Effector memory CD8-positive, alpha-beta T cell (primary cell): Measurements from ENCODE around the gene CCDC169.

ENCODE experiments used
- ATAC-seq: fragments of 150-1000 bp; cut with Tn5 transposase; replicated peaks from 2 replicates; pipeline ENCODE4 v1.10.0; 2021; ENCODE audit warnings: mild to moderate bottlenecking, moderate library complexity
- DNase-seq, 3 experiments: peaks; one replicate each; pipeline ENCODE4 v3.0.0; 2021
- H3K27ac Mint-ChIP-seq, 2 donors: one replicate each; pipeline ENCODE4 v1.8.0; 2022; ENCODE audit warnings: mild to moderate bottlenecking in 2 of 2, mixed read lengths in 2 of 2, moderate library complexity in 2 of 2
- H3K27me3 Mint-ChIP-seq, 2 donors: one replicate each; pipeline ENCODE4 v1.8.0; 2022; ENCODE audit warnings: mixed read lengths in 2 of 2
- H3K36me3 Mint-ChIP-seq: one replicate; pipeline ENCODE4 v1.8.0; 2022; ENCODE audit warnings: mild to moderate bottlenecking, moderate library complexity, mixed read lengths; ENCODE audit not compliant: insufficient read depth
- H3K4me1 Mint-ChIP-seq, 2 donors: one replicate each; pipeline ENCODE4 v1.8.0; 2022; ENCODE audit warnings: low read depth in 2 of 2, mixed read lengths in 2 of 2
- H3K4me3 Mint-ChIP-seq, 2 donors: one replicate each; pipeline ENCODE4 v1.8.0; 2022; ENCODE audit warnings: mild to moderate bottlenecking in 2 of 2, mixed read lengths in 2 of 2, moderate library complexity in 2 of 2
- H3K9me3 Mint-ChIP-seq, 2 donors: one replicate each; pipeline ENCODE4 v1.8.0; 2022; ENCODE audit warnings: mixed read lengths in 2 of 2

Gene CCDC169

DNA sequence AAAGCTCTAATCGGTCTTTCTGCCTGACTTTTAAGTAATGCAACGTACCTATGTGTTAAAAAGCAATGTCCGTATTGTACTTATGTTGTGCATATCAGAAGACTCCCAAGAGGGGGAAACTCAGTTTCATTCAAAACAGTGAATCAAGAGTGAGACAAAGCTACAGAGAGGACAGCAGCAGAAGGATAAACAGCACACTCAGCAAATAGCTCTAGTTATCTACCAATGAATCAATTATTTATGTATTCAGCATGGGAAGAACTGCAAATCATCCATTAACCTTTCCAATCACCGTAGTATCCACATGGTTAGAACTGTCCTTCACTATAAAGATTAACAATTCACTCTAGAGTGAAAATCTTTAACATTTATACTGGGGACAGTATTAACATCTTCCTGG lies 46.6 kb downstream of the CCDC169 start:
- DNase-seq (no peak), ATAC-seq (no peak)
- Mint-ChIP-seq H3K36me3 (no peaks in the 10 kb centered on the region), H3K4me1 (no peaks in the 10 kb centered on the region), H3K9me3 (peaks cover 5 to 7% of the 10 kb centered on the region in 2 donors), H3K4me3 (no peak overlapping the region), H3K27ac (no peak overlapping the region), H3K27me3 (peaks cover 0 to 5% of the 10 kb centered on the region in 2 donors)

DNA sequence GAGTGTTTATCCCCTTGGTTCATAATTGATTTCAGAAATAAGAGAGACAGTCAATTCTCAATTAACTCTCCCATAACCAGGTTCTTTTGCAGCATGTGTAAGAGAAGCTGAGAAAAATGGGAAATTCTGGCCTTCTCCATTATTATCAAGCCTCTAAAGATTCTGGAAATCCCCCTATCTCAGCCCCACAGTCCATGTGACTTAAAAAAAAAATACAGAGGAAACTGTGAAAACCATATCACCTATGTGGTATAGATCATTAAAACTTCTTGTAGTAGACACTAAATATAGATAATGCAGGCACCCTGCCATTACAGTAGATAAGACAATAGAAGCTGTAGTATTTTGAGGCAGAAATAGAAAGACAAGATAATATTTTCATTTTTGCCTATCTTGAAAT lies 48.9 kb downstream of the CCDC169 start:
- no peak for ATAC-seq

DNA sequence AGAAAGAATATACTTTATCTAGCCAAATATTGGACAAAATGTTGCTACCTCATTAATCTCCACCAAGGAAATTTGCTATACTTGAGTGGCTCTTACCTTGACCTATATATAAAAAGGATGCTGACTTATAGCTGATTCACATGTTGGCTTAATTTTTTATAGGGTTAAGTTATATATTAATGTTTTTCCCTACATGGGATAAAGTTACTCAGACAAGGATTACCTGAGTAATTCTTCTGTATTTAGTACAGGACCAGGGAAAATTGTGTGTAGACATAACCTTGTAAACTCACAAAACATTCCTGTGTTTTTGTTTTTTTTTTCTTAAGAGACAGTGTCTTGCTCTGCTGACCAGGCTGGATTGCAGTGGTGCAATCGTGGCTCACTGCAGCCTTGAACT lies 52.6 kb downstream of the CCDC169 start:
- no peak for ATAC-seq
- H3K4me3 Mint-ChIP-seq: no peak overlapping the region
- no peaks in the 10 kb centered on the region for H3K4me1 Mint-ChIP-seq
- no peak for DNase-seq
- no peaks in the 10 kb centered on the region for H3K36me3 Mint-ChIP-seq
- H3K27me3 Mint-ChIP-seq: no peaks in the 10 kb centered on the region
- peaks cover 0 to 5% of the 10 kb centered on the region in 2 donors for H3K9me3 Mint-ChIP-seq
- H3K27ac Mint-ChIP-seq: no peak overlapping the region

More for the DNA sequence above, 48.9 kb downstream of the CCDC169 start:
- no peaks in the 10 kb centered on the region for H3K27me3 Mint-ChIP-seq
- H3K36me3 Mint-ChIP-seq: no peaks in the 10 kb centered on the region
- peaks cover 0 to 4% of the 10 kb centered on the region in 2 donors for H3K9me3 Mint-ChIP-seq
- no peak overlapping the region for H3K4me3 Mint-ChIP-seq
- DNase-seq: no peak
- no peak overlapping the region for H3K27ac Mint-ChIP-seq
- no peaks in the 10 kb centered on the region for H3K4me1 Mint-ChIP-seq

DNA sequence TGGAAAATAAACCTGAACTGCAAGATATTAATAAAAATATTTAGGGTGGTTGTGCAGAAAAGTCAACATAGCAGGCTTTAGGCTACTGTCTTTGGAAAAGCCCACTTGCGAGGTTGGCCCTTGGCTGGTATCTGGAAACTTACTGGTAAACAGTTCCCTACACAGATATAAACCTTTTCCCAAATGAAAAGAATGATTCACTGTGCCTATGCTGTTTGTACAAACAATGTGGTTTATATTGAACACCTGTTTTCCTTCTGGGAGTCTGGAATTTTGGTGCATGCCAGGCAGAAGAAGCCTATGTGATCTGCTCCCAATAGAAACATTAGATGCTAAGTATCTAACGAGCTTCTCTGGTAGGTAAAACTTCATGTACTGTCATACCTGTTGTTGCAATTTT lies 53.5 kb downstream of the CCDC169 start:
- no peak for ATAC-seq
- Mint-ChIP-seq H3K4me1 (no peaks in the 10 kb centered on the region), H3K9me3 (peaks cover 0 to 5% of the 10 kb centered on the region in 2 donors), H3K27ac (no peak overlapping the region), H3K4me3 (no peak overlapping the region), H3K27me3 (no peaks in the 10 kb centered on the region), H3K36me3 (no peaks in the 10 kb centered on the region)
- no peak for DNase-seq

DNA sequence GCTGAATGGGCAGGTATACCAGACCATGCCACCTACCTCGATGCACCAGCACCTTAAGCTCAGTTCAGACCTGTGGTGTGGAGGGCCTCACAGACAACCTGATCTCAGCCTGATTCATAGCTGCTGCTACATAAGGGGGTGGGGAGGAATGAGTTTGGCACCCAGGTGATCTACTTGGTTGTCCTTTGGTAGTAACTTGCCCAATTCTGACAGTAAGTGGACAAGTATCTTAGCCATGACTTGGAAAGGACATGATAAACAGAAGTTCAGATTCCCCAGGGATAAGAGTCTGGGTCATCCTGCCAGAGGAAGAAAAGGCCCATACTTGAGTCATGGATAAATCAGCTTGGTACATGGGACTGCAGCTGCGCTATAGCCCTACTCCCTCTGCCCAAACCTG lies 54.9 kb downstream of the CCDC169 start:
- Mint-ChIP-seq H3K27ac (no peak overlapping the region), H3K4me1 (no peaks in the 10 kb centered on the region), H3K36me3 (no peaks in the 10 kb centered on the region), H3K4me3 (no peak overlapping the region), H3K27me3 (no peaks in the 10 kb centered on the region), H3K9me3 (peaks cover 0 to 5% of the 10 kb centered on the region in 2 donors)
- ATAC-seq (no peak), DNase-seq (no peak)

DNA sequence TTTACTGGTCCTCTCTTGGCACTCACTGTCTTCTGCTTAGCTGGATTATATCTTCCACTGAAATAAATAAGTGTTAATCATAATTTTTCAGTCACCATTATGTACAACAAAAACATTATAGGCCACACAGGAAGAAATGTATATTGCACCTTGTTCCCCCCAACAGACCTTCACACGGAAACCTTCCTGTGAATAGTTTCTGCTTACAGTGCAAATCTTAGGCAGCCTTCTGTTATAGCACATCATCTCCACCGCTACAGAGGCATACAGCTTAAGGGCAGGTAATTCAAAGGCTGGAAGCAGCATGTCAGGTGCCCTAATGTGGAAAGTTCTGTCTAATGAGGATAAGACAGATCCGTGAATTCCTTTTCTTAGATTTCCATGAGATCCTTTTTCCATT lies 66.4 kb downstream of the CCDC169 start:
- Mint-ChIP-seq H3K27me3 (no peaks in the 10 kb centered on the region), H3K4me1 (no peaks in the 10 kb centered on the region), H3K27ac (no peak overlapping the region), H3K9me3 (peaks cover 0 to 4% of the 10 kb centered on the region in 2 donors), H3K36me3 (no peaks in the 10 kb centered on the region), H3K4me3 (no peak overlapping the region)
- ATAC-seq: no peak
- no peak for DNase-seq

DNA sequence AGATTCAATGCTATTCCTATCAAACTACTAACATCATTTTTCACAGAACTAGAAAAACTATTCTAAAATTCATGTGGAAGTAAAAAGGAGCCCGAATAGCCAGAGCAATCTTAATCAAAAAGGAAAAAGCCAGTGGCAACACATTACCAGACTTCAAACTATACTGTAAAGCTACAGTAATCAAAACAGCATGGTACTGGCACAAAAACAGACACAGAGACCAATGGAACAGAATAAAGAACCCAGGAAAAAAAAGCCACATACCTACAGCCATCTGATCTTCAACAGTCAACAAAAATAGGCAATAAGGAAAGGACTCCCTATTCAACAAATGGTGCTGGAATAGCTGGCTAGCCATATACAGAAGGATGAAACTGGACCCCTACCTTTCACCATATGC lies 72.9 kb downstream of the CCDC169 start:
- no peak for ATAC-seq
- no peak for DNase-seq
- Mint-ChIP-seq H3K9me3 (peaks cover 0 to 9% of the 10 kb centered on the region in 2 donors), H3K4me1 (no peaks in the 10 kb centered on the region), H3K36me3 (no peaks in the 10 kb centered on the region), H3K27me3 (no peaks in the 10 kb centered on the region), H3K4me3 (no peak overlapping the region), H3K27ac (no peak overlapping the region)

DNA sequence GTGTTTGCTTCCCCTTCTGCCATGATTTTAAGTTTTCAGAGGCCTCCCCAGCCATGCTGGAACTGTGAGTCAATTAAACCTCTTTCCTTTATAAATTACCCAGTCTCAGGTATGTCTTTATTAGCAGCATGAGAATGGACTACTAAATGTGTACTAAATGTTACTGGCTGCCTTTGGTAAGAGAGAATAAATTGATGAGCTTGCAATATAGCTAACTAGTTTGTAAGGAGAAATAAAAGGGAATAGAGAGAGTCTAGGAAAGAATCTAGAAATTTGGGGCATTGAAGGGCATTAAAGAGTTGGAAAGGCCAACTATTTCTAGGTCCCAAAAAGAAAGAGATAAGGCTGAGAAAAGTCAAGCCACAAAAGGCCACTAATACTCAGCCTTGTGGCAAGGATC lies 77.7 kb downstream of the CCDC169 start:
- DNase-seq (no peak), ATAC-seq (no peak)
- H3K4me1 Mint-ChIP-seq: no peaks in the 10 kb centered on the region
- no peaks in the 10 kb centered on the region for H3K27me3 Mint-ChIP-seq
- H3K27ac Mint-ChIP-seq: no peak overlapping the region
- H3K4me3 Mint-ChIP-seq: no peak overlapping the region
- H3K9me3 Mint-ChIP-seq: peaks cover 0 to 18% of the 10 kb centered on the region in 2 donors
- H3K36me3 Mint-ChIP-seq: no peaks in the 10 kb centered on the region

DNA sequence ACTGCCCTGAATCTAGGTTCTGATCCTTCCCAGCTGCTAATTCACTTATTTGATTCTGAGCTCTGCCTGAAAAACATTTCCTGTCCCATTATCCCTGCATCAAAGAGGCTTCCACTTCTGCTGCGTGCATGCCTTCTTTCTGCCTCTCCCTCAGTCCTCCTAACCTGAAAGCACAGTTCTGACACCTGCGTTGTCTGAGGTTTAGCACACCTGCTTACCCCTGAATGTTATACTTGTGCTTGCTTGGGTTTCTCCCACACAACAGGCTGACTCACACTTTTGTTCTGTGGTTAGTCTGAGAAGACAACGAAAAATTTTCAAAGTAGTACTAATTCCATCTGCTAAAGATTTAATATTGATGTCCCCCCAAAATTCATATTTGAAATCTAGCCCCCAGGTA lies 80.2 kb downstream of the CCDC169 start:
- Mint-ChIP-seq H3K27ac (no peak overlapping the region), H3K4me1 (no peaks in the 10 kb centered on the region), H3K9me3 (peaks cover 0 to 14% of the 10 kb centered on the region in 2 donors), H3K4me3 (no peak overlapping the region), H3K27me3 (no peaks in the 10 kb centered on the region), H3K36me3 (no peaks in the 10 kb centered on the region)
- no peak for DNase-seq
- no peak for ATAC-seq

DNA sequence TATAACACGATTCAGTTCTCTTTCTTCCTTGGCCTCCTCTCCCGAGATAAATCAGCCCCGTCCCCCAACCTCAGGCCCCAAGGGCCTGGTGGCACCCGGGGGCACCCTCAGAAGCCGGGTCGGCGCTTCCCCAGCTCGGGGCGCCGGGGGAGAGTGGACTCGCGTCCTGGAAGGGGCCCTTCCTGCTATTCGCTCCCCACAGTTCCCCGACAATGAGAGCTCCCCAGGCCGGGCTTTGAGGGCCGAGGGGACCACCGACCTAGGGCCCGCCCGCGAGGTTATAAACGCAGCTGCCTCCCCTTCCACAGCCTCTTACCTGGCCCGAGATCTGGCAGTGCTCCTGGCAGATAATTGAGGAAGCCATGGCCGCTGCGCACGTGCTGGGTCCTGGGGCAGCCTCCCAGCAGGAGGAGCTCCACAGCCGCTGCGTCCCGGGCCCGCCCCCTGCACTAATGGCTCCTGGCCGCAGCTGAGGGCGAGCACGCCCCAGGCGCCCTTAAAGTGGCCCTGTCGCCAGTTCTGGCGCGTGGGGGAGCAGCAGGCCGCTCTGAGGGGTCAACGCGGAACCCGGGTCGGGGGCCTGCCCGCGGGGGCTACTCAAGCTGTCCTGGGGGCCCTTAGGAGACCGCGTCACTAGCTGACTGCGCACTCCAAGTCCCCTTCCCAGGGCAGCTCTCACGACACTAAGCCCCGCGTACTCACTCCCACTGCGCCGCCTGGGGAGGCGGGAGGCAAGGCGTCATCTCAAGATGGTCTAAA lies 83.3 kb downstream of the CCDC169 start, which contains the start of gene SOHLH2:
Gene SOHLH2 (minus strand): TSS at position 394 of the 759 bp plus-strand sequence. CDS start 30 bp downstream, at position 364.
- H3K27ac Mint-ChIP-seq: no peak within 1 kb of the TSS
- no peak for DNase-seq
- ATAC-seq: no peak
- no peaks in the 10 kb centered on the region for H3K27me3 Mint-ChIP-seq
- H3K4me1 Mint-ChIP-seq: no peaks in the 10 kb centered on the region
- H3K36me3 Mint-ChIP-seq: no peaks in the 10 kb centered on the region
- no peak within 1 kb of the TSS for H3K4me3 Mint-ChIP-seq
- peaks cover 11 to 14% of the 10 kb centered on the region in 2 donors for H3K9me3 Mint-ChIP-seq

DNA sequence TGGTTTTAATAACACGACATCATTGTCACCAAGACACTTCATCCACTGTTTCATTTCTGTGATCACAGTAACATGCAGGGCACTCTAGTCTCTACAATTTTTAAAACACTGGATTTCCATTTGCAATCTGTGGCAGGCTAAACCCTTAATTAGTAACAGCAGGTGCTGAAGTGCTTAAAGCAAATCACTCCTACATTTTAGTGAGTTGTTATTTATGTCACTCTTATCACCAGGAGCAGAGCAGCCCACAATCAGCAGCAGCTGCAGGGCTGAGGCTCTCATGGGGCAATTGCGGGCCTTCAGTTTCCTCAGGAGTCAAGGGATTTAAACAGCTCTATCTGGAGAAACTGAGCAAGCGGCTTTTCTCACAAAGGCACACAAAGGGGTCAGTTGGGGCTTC lies 84.8 kb downstream of the CCDC169 start:
- DNase-seq: no peak
- H3K4me3 Mint-ChIP-seq: no peak overlapping the region
- no peaks in the 10 kb centered on the region for H3K27me3 Mint-ChIP-seq
- peaks cover 6 to 14% of the 10 kb centered on the region in 2 donors for H3K9me3 Mint-ChIP-seq
- ATAC-seq: no peak
- H3K4me1 Mint-ChIP-seq: no peaks in the 10 kb centered on the region
- no peak overlapping the region for H3K27ac Mint-ChIP-seq
- no peaks in the 10 kb centered on the region for H3K36me3 Mint-ChIP-seq

DNA sequence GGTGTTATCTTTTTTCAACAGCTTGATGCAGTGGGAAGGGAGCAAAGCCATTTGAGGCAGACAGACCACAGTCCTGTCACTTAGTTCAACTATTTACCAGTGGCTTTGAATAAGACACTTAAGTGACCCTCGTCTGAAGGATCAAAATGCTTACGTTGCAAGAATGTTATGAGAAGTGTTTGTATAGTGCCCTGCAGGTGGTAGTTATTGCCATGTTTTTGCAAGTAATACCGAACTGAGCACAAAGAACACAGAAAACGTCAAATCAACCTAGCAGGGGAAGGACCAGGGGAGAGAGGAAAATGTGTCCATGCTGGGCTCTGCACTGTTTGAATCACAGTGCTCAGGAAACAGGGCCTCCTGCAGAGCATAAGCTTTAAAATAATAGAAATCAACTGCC lies 86.0 kb downstream of the CCDC169 start:
- no peak for DNase-seq
- H3K36me3 Mint-ChIP-seq: no peaks in the 10 kb centered on the region
- no peak for ATAC-seq
- H3K4me1 Mint-ChIP-seq: no peaks in the 10 kb centered on the region
- H3K27me3 Mint-ChIP-seq: no peaks in the 10 kb centered on the region
- no peak overlapping the region for H3K4me3 Mint-ChIP-seq
- H3K9me3 Mint-ChIP-seq: peaks cover 5 to 14% of the 10 kb centered on the region in 2 donors
- H3K27ac Mint-ChIP-seq: no peak overlapping the region

DNA sequence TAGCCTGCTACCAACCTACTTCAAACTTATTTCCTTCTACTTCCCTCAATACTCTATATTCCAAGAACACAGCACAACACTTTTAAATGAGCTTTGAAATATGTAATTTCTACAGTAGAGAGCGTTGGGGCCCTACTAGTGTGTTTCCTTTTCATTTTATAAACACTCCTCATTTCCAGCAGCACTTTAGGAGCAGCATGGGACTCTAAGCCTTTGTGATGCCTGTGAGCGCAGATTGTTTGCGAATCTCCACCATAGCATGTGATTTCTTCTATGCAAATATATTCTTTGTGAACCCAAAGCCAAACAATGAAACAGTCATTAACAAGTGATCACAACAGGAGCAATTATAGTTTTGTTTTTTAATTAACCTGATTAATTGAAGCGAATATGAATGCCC lies 86.9 kb downstream of the CCDC169 start:
- DNase-seq (no peak), ATAC-seq (no peak)
- Mint-ChIP-seq H3K9me3 (peaks cover 4 to 14% of the 10 kb centered on the region in 2 donors), H3K27me3 (no peaks in the 10 kb centered on the region), H3K4me3 (no peak overlapping the region), H3K4me1 (no peaks in the 10 kb centered on the region), H3K36me3 (no peaks in the 10 kb centered on the region), H3K27ac (no peak overlapping the region)

DNA sequence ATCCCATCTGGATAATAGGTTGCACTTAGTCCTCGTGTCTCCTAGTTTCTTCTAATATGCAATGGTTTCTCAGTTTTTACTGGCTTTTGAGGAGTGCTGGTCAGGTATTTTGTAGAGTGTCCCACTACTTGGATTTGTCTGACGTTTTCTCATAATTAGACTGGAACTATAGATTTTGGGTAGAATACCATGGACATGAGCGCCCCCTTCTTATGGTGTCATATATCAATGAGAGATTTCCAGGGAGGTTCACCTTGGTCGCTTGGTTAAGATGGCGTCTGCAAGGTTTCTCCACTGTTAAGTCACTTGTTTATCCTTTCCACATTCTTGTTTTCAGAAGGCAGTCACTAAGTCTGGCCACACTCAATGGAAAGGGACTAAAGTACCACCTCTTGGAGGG lies 89.9 kb downstream of the CCDC169 start:
- no peaks in the 10 kb centered on the region for H3K4me1 Mint-ChIP-seq
- no peaks in the 10 kb centered on the region for H3K36me3 Mint-ChIP-seq
- no peak overlapping the region for H3K27ac Mint-ChIP-seq

More for the DNA sequence above, 89.9 kb downstream of the CCDC169 start:
- DNase-seq (no peak), ATAC-seq (no peak)
- Mint-ChIP-seq H3K4me3 (no peak overlapping the region), H3K9me3 (peaks cover 1 to 14% of the 10 kb centered on the region in 2 donors), H3K27me3 (no peaks in the 10 kb centered on the region)
